ENCODE measurements around the gene GTF3C5. TPM values are rescaled to one million over a fixed set of nuclear protein-coding genes. Genes with fewer than 3 reads are reported as not detected.

The GTF3C5 gene
- polyA plus RNA-seq, 1 experiment, result 47.7 TPM

- TF ChIP-seq, protein P1, sequence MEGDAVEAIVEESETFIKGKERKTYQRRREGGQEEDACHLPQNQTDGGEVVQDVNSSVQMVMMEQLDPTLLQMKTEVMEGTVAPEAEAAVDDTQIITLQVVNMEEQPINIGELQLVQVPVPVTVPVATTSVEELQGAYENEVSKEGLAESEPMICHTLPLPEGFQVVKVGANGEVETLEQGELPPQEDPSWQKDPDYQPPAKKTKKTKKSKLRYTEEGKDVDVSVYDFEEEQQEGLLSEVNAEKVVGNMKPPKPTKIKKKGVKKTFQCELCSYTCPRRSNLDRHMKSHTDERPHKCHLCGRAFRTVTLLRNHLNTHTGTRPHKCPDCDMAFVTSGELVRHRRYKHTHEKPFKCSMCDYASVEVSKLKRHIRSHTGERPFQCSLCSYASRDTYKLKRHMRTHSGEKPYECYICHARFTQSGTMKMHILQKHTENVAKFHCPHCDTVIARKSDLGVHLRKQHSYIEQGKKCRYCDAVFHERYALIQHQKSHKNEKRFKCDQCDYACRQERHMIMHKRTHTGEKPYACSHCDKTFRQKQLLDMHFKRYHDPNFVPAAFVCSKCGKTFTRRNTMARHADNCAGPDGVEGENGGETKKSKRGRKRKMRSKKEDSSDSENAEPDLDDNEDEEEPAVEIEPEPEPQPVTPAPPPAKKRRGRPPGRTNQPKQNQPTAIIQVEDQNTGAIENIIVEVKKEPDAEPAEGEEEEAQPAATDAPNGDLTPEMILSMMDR (IDR thresholded peaks at IDR 0.05; ENCODE audit: insufficient read depth, low read depth, low read length), result no peak
- ChIA-PET POLR2A (interaction anchor here (1.1 kb wide), 1 partner anchor 113 kb away, joined by 7 read pairs; no protein-coding TSS in a partner anchor), CTCF (interaction anchor here (1.6 to 7.4 kb wide), 6 partner anchors 9 to 116 kb away, joined by 6 to 46 read pairs (median 10); no protein-coding TSS in a partner anchor)
- Histone ChIP-seq H3K4me3 (ENCODE audit: low read depth, low read length) (peak overlapping the region; percentile 88), H3K27me3 (ENCODE audit: control insufficient read depth, insufficient read depth, low read length) (no peaks in the 10 kb centered on the region), H3K36me3 (ENCODE audit: control insufficient read depth, insufficient read depth, low read length) (no peaks in the 10 kb centered on the region)
- no peak for DNase-seq (ENCODE audit: low read depth)
Observed at GRCh38 chr9:133031130-133031422, 279 bp downstream of the GTF3C5 start.

DNA sequence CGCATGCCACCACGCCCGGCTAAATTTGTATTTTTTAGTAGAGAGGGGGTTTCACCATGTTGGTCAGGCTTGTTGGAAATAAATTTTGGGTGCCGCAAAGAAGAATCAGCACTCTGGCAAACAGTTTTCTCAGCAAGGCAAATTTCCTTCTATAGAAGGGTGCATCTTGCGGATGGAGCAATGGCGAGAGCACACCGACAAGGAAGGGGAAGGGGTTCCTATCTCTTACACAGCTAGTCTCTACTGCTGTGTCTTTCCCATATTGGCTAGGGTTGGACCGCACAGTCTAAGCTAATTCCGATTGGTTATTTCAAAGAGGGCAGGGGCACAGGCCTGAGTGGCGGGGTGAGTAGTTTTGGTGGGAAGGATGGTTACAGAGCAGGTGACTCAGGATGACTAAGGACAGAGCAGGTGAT lies 707 bp downstream of the GTF3C5 start:
- no peaks in the 10 kb centered on the region for H3K27me3 ChIP-seq (ENCODE audit: control insufficient read depth, insufficient read depth, low read length)
- TF ChIP-seq, protein P1 (IDR thresholded peaks at IDR 0.05; ENCODE audit: insufficient read depth, low read depth, low read length), result no peak
- peak overlapping the region; percentile 88 for H3K4me3 ChIP-seq (ENCODE audit: low read depth, low read length)
- POLR2A ChIA-PET, result interaction anchor here (1.1 kb wide), 1 partner anchor 113 kb away, joined by 7 read pairs; no protein-coding TSS in a partner anchor
- DNase-seq (ENCODE audit: low read depth), result no peak
- CTCF ChIA-PET, result interaction anchor here (1.6 to 7.4 kb wide), 6 partner anchors 9 to 116 kb away, joined by 6 to 46 read pairs (median 10); no protein-coding TSS in a partner anchor
- no peaks in the 10 kb centered on the region for H3K36me3 ChIP-seq (ENCODE audit: control insufficient read depth, insufficient read depth, low read length)

DNA sequence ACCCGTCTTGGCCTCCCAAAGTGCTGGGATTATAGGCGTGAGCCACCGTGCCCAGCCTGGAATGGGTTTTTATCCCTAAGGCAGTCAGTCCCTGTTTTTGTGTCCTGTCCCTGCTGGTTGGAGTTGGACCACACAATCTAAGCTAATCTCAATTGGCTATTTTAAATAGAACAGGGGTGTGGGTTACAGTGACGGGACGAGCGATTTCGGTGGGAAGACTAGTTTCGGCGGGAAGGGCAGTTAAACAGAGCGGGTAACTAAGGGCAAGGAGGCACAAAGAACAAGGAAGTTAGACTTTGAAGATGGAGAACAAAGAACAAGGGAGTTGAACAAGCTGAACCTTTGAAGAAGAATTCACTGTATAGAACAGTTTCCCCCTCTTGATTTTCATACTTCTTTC lies 1.4 kb downstream of the GTF3C5 start:
- POLR2A ChIA-PET, result no interaction called here

GRCh38 chr9:133035669-133036068 lies 4.9 kb downstream of the GTF3C5 start:
- ChIA-PET POLR2A (no interaction called here), CTCF (interaction anchor here (0.6 to 7.4 kb wide), 4 partner anchors 9 to 448 kb away, joined by 3 to 46 read pairs (median 4); no protein-coding TSS in a partner anchor)
- Histone ChIP-seq H3K36me3 (ENCODE audit: control insufficient read depth, insufficient read depth, low read length) (no peaks in the 10 kb centered on the region), H3K4me3 (ENCODE audit: low read depth, low read length) (no peak overlapping the region), H3K27me3 (ENCODE audit: control insufficient read depth, insufficient read depth, low read length) (no peaks in the 10 kb centered on the region)
- no peak for DNase-seq (ENCODE audit: low read depth)
- TF ChIP-seq, protein P1 (IDR thresholded peaks at IDR 0.05; ENCODE audit: insufficient read depth, low read depth, low read length), result no peak

More for the DNA sequence above, 1.4 kb downstream of the GTF3C5 start:
- CTCF ChIA-PET, result interaction anchor here (0.5 to 7.4 kb wide), 9 partner anchors 7 to 130 kb away, joined by 3 to 46 read pairs (median 7); no protein-coding TSS in a partner anchor
- no peak overlapping the region for H3K4me3 ChIP-seq (ENCODE audit: low read depth, low read length)
- no peaks in the 10 kb centered on the region for H3K36me3 ChIP-seq (ENCODE audit: control insufficient read depth, insufficient read depth, low read length)
- TF ChIP-seq, protein P1 (IDR thresholded peaks at IDR 0.05; ENCODE audit: insufficient read depth, low read depth, low read length), result no peak
- DNase-seq (ENCODE audit: low read depth), result no peak
- H3K27me3 ChIP-seq (ENCODE audit: control insufficient read depth, insufficient read depth, low read length), result no peaks in the 10 kb centered on the region

- no peak overlapping the region for H3K4me3 ChIP-seq (ENCODE audit: low read depth, low read length)
- DNase-seq (ENCODE audit: low read depth), result no peak
- H3K36me3 ChIP-seq (ENCODE audit: control insufficient read depth, insufficient read depth, low read length), result peaks cover 10% of the 10 kb centered on the region
- H3K27me3 ChIP-seq (ENCODE audit: control insufficient read depth, insufficient read depth, low read length), result no peaks in the 10 kb centered on the region
- POLR2A ChIA-PET, result no interaction called here
- CTCF ChIA-PET, result interaction anchor here (2.3 to 7.5 kb wide), 2 partner anchors 64 to 108 kb away, joined by 7 to 92 read pairs; no protein-coding TSS in a partner anchor
- TF ChIP-seq, protein P1 (IDR thresholded peaks at IDR 0.05; ENCODE audit: insufficient read depth, low read depth, low read length), result no peak
Observed at GRCh38 chr9:133037775-133038515, 7.1 kb downstream of the GTF3C5 start.

All from BJ (cell line).